ENCODE results near the gene FUCA1.
A peak's percentile ranks its signal among the peaks of the same experiment; 100 is the strongest.

- TF ChIP-seq CTCF (IDR thresholded peaks at IDR 0.05; ENCODE audit: low read depth, low read length, poor library complexity, severe bottlenecking) (peak; percentile 94), EZH2phosphoT487 (IDR thresholded peaks at IDR 0.05; ENCODE audit: borderline replicate concordance, low read length) (no peak)
These were observed 58.3 kb downstream of the FUCA1 start for GRCh38 chr1:23809751-23810171.
